HG02610 (cell line): Measurements from ENCODE around the gene SPANXB1.
"Not testable (repeated sequence)": the region's sequence is repeated elsewhere in the genome, so short reads cannot be mapped to it uniquely, and the experiment has no call there.

Source experiments
- ATAC-seq: cut with Tn5 transposase; IDR thresholded peaks from one replicate; pipeline ENCODE4 v1.9.1; 2021; ENCODE audit warnings: mild to moderate bottlenecking, moderate library complexity; ENCODE audit not compliant: unreplicated experiment

Gene SPANXB1

GRCh38 chrX:141002568-141002967 lies at the start of gene SPANXB1:
SPANXB1 (plus strand) TSS chrX:141002594; CDS start chrX:141002694, 100 bp downstream.
- ATAC-seq: not testable (repeated sequence)

- no peak for ATAC-seq
Measured at GRCh38 chrX:140967036-140967435, 35.4 kb upstream of the SPANXB1 start.

GRCh38 chrX:140971099-140971795 lies 31.1 kb upstream of the SPANXB1 start:
- ATAC-seq: no peak

GRCh38 chrX:140975472-140975871 lies 26.9 kb upstream of the SPANXB1 start:
- no peak for ATAC-seq

GRCh38 chrX:140980271-140980670 lies 22.1 kb upstream of the SPANXB1 start:
- no peak for ATAC-seq

- no peak for ATAC-seq
Measured at GRCh38 chrX:140983730-140984129, 18.7 kb upstream of the SPANXB1 start.

- not testable (repeated sequence) for ATAC-seq
Measured at GRCh38 chrX:141005243-141005642, 2.8 kb downstream of the SPANXB1 start.

GRCh38 chrX:141044246-141044645 lies 41.9 kb downstream of the SPANXB1 start:
- ATAC-seq: not testable (repeated sequence)

- ATAC-seq: not testable (repeated sequence)
Measured at GRCh38 chrX:141049878-141050277, 47.5 kb downstream of the SPANXB1 start.

- ATAC-seq: not testable (repeated sequence)
Measured at GRCh38 chrX:141052098-141052497, 49.7 kb downstream of the SPANXB1 start.
